GM23338 (cell line): Measurements from ENCODE around the gene C8G. TPM values are rescaled to one million over a fixed set of nuclear protein-coding genes. Genes with fewer than 3 reads are reported as not detected.
A peak's percentile ranks its signal among the peaks of the same experiment; 100 is the strongest.

Experiments
- ATAC-seq: fragments of 200-7000 bp; cut with Tn5 transposase; 3 replicates; pipeline ENCODE4 v1.9.1; 2020
- DNase-seq: peaks from one replicate; pipeline ENCODE4 v3.0.0-alpha.2; 2015; ENCODE audit warnings: low spot score
- H2AFZ ChIP-seq: fragments of 200-600 bp; sonication (generic); 2 replicates; pipeline ENCODE4 v1.8.0; 2016; ENCODE audit warnings: antibody characterized with exemption, mild to moderate bottlenecking, moderate library complexity
- H3F3A ChIP-seq: fragments of 200-600 bp; sonication (generic); replicated peaks from 2 replicates; pipeline ENCODE4 v1.8.0; 2017; ENCODE audit warnings: antibody characterized with exemption, mixed run types, low read depth
- H3K27ac ChIP-seq: fragments of 200-600 bp; sonication (generic); 2 replicates; pipeline ENCODE4 v1.6.1; 2016; ENCODE audit warnings: low read depth
- H3K27me3 ChIP-seq: fragments of 200-600 bp; sonication (generic); 2 replicates; pipeline ENCODE4 v1.8.0; 2016; ENCODE audit warnings: mild to moderate bottlenecking, mixed run types, moderate library complexity; ENCODE audit not compliant: insufficient read depth
- H3K36me3 ChIP-seq: fragments of 200-600 bp; sonication (generic); 2 replicates; pipeline ENCODE4 v1.8.0; 2016; ENCODE audit warnings: mild to moderate bottlenecking; ENCODE audit not compliant: insufficient read depth
- H3K4me1 ChIP-seq: fragments of 200-600 bp; sonication (generic); 2 replicates; pipeline ENCODE4 v1.8.0; 2016; ENCODE audit warnings: mild to moderate bottlenecking, moderate library complexity; ENCODE audit not compliant: insufficient read depth
- H3K4me2 ChIP-seq: fragments of 200-600 bp; sonication (generic); 2 replicates; pipeline ENCODE4 v1.7.1; 2017; ENCODE audit warnings: mixed run types
- H3K4me3 ChIP-seq: fragments of 200-600 bp; sonication (generic); 2 replicates; pipeline ENCODE4 v1.6.1; 2016; ENCODE audit warnings: mixed run types
- H3K79me2 ChIP-seq: fragments of 200-600 bp; sonication (generic); replicated peaks from 2 replicates; pipeline ENCODE4 v1.8.0; 2017; ENCODE audit warnings: mild to moderate bottlenecking; ENCODE audit not compliant: insufficient read depth
- H3K9me2 ChIP-seq: fragments of 200-600 bp; sonication (generic); 2 replicates; pipeline ENCODE4 v1.8.0; 2017; ENCODE audit not compliant: insufficient read depth
- H4K20me1 ChIP-seq: fragments of 200-600 bp; sonication (generic); replicated peaks from 2 replicates; pipeline ENCODE4 v1.8.0; 2017; ENCODE audit warnings: mild to moderate bottlenecking; ENCODE audit not compliant: insufficient read depth
- H3K27ac Mint-ChIP-seq: 2 replicates; pipeline ENCODE4 v1.8.0; 2020; ENCODE audit warnings: inconsistent platforms, mild to moderate bottlenecking, moderate library complexity, mixed read lengths
- H3K27me3 Mint-ChIP-seq: 3 replicates; pipeline ENCODE4 v1.8.0; 2022; ENCODE audit warnings: low read depth, mild to moderate bottlenecking, moderate library complexity, mixed read lengths, inconsistent platforms; ENCODE audit not compliant: insufficient read depth, poor library complexity
- H3K36me3 Mint-ChIP-seq: 3 replicates; pipeline ENCODE4 v1.8.0; 2021; ENCODE audit warnings: low read depth, mild to moderate bottlenecking, inconsistent platforms, moderate library complexity, mixed read lengths
- H3K4me1 Mint-ChIP-seq: 3 replicates; pipeline ENCODE4 v1.8.0; 2020; ENCODE audit warnings: mild to moderate bottlenecking, inconsistent platforms, mixed read lengths
- H3K4me3 Mint-ChIP-seq: 3 replicates; pipeline ENCODE4 v1.8.0; 2021; ENCODE audit warnings: moderate library complexity, mild to moderate bottlenecking, inconsistent platforms, mixed read lengths
- H3K9me3 Mint-ChIP-seq: 3 replicates; pipeline ENCODE4 v1.8.0; 2020; ENCODE audit warnings: moderate library complexity, mild to moderate bottlenecking, inconsistent platforms, mixed read lengths
- EZH2phosphoT487 ChIP-seq: fragments of 200-600 bp; sonication (generic); IDR thresholded peaks from one replicate; pipeline ENCODE4 v1.8.1; 2018; ENCODE audit warnings: antibody characterized with exemption; ENCODE audit not compliant: unreplicated experiment
- JUNB ChIP-seq: IDR thresholded peaks from one replicate; pipeline ENCODE4 v1.6.1; 2016; ENCODE audit warnings: antibody characterized with exemption; ENCODE audit not compliant: unreplicated experiment
- NANOG ChIP-seq: IDR thresholded peaks from 2 replicates; pipeline ENCODE4 v1.6.1; 2016; ENCODE audit warnings: antibody characterized with exemption, borderline replicate concordance
- POLR2AphosphoS5 ChIP-seq: IDR thresholded peaks from 2 replicates; pipeline ENCODE4 v1.6.1; 2016; ENCODE audit warnings: antibody characterized with exemption, low read depth
- STAT1 ChIP-seq: IDR thresholded peaks from one replicate; pipeline ENCODE4 v1.6.1; 2016; ENCODE audit warnings: antibody characterized with exemption; ENCODE audit not compliant: unreplicated experiment
- ZNF331 ChIP-seq: fragments of 250-450 bp; sonication (Bioruptor Pico); IDR thresholded peaks from 2 replicates; pipeline ENCODE4 v1.5.0; 2020; ENCODE audit warnings: low read depth, mild to moderate bottlenecking, moderate library complexity
- polyA plus RNA-seq: library from polyadenylated mRNA; unstranded; fragments of >200 nt; fragmentation: Nextera tagmentation; extraction: Ambion mirVana; gene quantifications from 2 replicates; pipeline ENCODE4 v1.2.1, GENCODE V29; 2016
- total RNA-seq: library from RNA; depleted of rRNA; stranded (reverse); fragments of >200 nt; shearing (Covaris generic); gene quantifications from 2 replicates; pipeline ENCODE4 v1.2.3, GENCODE V29; 2014
- TF ChIP-seq, protein P1 (sequence below): IDR thresholded peaks from one replicate; pipeline ENCODE4 v1.6.1; 2018; ENCODE audit warnings: antibody characterized with exemption; ENCODE audit not compliant: unreplicated experiment
- TF ChIP-seq, protein P2 (sequence below): fragments of 250-450 bp; sonication (Bioruptor Pico); IDR thresholded peaks from 2 replicates; pipeline ENCODE4 v1.5.0; 2020; ENCODE audit warnings: mild to moderate bottlenecking, moderate library complexity

The C8G gene
- total and polyA plus RNA-seq, 2 experiments from 2014 or later = not detected

DNA sequence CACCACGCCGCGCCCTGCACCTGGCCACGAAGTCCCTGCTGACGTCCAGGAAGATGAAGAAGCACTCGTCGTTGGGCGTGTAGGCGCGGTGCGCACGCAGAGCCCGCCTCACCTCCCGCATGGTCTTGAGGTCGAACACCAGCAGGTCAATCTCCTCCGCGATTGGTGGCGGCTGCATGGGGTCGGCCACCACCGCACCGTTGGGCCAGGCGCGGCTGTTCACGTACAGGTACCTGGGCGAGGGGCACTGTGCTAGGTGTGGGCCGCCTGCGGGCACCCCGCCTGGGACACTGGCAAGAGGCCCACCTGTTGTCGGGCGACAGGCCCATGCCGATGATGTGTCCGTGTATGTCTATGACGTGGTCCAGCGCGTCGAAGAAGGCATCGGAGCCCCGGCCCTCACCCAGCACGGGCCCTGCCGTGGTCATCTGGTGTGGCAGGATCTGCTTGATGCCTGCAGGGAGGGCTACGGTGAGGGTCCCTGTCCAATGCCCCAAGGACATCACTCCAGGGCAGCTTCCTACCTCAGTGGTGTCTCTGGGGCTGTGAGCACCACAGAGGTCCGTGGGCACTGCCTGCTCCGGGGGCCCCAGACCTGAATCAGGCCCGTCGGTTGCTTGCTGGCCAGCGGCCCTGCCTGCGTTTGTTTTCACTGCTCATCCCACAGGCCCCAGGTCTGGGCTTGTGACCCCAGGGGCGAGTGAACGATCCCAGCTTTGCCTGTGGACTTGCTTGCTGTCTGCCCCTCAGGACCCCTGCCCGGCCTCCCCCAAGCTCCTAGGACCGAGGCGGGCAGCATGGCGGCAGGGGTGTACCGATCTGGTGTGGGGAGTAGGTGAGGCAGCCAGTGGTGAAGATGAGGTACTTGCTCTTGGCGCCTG is 3.6 kb upstream of the C8G start:
- 0 out of 2 replicates have a peak, but pooled peaks cover 3% of the 10 kb centered on the region for H3F3A ChIP-seq
- no peaks in the 10 kb centered on the region for H3K27me3 ChIP-seq
- no peak overlapping the region for H3K4me2 ChIP-seq
- no peaks in the 10 kb centered on the region for H3K36me3 ChIP-seq
- no peak overlapping the region for H2AFZ ChIP-seq
- H4K20me1 ChIP-seq = peaks cover 9% of the 10 kb centered on the region
- H3K9me3 Mint-ChIP-seq = no peaks in the 10 kb centered on the region
- peaks cover 34% of the 10 kb centered on the region for H3K36me3 Mint-ChIP-seq
- H3K4me1 Mint-ChIP-seq = peaks cover 5% of the 10 kb centered on the region
- H3K27ac Mint-ChIP-seq = no peak overlapping the region
- no peaks in the 10 kb centered on the region for H3K9me2 ChIP-seq
- H3K27ac ChIP-seq = no peak overlapping the region
- DNase-seq = no peak
- H3K4me3 ChIP-seq = no peak overlapping the region
- no peak overlapping the region for H3K4me3 Mint-ChIP-seq
- peaks cover 12% of the 10 kb centered on the region for H3K27me3 Mint-ChIP-seq
- H3K79me2 ChIP-seq = 0 out of 2 replicates have a peak, but pooled peaks cover 5% of the 10 kb centered on the region
- H3K4me1 ChIP-seq = no peaks in the 10 kb centered on the region; the same call in 1 of the 2 replicates
- TF ChIP-seq POLR2AphosphoS5 = 0 out of 2 replicates have a peak, but pooled peaks have one; percentile 18
- TF ChIP-seq NANOG = no peak
- ATAC-seq = no peak

DNA sequence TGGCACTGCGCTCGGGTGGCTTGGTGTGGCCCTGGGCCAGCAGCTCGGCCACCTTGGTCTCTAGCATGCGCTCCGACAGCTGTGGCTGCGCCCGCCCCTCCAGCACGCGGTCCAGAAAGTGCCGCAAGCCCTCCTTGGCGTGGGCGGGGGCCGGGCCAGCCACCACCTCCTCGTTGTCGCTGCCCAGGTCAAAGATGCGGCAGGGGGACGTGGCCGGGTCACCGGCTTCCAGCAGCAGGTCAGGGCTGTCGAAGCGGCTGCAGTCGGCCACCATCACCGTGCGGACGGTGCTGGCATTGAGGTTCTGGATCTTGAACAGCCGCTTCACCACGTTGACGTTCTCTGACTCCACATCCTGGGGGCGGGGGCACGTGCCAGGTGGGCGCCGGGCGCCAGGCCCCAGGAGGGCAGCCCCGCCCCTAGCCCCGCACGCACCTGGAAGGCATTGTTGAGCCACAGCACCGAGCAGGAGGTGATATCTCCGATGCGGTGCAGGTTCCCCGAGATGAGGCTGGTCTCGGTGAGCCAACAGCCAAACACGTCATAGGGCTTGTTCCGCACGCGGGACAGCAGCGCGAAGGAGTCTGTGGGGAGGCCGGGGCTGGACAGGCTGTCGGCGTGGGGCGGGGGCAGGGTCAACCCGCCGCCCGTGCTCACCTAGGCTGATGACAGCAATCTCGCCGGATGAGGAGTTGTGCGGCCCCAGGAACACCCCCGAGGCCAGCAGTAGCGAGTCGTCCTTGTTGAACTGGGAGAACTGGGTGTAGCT is 2.7 kb upstream of the C8G start:
- no peak overlapping the region for H3K27ac Mint-ChIP-seq
- TF ChIP-seq, protein P1, sequence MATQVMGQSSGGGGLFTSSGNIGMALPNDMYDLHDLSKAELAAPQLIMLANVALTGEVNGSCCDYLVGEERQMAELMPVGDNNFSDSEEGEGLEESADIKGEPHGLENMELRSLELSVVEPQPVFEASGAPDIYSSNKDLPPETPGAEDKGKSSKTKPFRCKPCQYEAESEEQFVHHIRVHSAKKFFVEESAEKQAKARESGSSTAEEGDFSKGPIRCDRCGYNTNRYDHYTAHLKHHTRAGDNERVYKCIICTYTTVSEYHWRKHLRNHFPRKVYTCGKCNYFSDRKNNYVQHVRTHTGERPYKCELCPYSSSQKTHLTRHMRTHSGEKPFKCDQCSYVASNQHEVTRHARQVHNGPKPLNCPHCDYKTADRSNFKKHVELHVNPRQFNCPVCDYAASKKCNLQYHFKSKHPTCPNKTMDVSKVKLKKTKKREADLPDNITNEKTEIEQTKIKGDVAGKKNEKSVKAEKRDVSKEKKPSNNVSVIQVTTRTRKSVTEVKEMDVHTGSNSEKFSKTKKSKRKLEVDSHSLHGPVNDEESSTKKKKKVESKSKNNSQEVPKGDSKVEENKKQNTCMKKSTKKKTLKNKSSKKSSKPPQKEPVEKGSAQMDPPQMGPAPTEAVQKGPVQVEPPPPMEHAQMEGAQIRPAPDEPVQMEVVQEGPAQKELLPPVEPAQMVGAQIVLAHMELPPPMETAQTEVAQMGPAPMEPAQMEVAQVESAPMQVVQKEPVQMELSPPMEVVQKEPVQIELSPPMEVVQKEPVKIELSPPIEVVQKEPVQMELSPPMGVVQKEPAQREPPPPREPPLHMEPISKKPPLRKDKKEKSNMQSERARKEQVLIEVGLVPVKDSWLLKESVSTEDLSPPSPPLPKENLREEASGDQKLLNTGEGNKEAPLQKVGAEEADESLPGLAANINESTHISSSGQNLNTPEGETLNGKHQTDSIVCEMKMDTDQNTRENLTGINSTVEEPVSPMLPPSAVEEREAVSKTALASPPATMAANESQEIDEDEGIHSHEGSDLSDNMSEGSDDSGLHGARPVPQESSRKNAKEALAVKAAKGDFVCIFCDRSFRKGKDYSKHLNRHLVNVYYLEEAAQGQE = no peak
- no peak for TF ChIP-seq NANOG
- no peak for TF ChIP-seq JUNB
- TF ChIP-seq ZNF331 (CRISPR knock-in tag) = no peak
- TF ChIP-seq POLR2AphosphoS5 = no peak
- TF ChIP-seq, protein P2, sequence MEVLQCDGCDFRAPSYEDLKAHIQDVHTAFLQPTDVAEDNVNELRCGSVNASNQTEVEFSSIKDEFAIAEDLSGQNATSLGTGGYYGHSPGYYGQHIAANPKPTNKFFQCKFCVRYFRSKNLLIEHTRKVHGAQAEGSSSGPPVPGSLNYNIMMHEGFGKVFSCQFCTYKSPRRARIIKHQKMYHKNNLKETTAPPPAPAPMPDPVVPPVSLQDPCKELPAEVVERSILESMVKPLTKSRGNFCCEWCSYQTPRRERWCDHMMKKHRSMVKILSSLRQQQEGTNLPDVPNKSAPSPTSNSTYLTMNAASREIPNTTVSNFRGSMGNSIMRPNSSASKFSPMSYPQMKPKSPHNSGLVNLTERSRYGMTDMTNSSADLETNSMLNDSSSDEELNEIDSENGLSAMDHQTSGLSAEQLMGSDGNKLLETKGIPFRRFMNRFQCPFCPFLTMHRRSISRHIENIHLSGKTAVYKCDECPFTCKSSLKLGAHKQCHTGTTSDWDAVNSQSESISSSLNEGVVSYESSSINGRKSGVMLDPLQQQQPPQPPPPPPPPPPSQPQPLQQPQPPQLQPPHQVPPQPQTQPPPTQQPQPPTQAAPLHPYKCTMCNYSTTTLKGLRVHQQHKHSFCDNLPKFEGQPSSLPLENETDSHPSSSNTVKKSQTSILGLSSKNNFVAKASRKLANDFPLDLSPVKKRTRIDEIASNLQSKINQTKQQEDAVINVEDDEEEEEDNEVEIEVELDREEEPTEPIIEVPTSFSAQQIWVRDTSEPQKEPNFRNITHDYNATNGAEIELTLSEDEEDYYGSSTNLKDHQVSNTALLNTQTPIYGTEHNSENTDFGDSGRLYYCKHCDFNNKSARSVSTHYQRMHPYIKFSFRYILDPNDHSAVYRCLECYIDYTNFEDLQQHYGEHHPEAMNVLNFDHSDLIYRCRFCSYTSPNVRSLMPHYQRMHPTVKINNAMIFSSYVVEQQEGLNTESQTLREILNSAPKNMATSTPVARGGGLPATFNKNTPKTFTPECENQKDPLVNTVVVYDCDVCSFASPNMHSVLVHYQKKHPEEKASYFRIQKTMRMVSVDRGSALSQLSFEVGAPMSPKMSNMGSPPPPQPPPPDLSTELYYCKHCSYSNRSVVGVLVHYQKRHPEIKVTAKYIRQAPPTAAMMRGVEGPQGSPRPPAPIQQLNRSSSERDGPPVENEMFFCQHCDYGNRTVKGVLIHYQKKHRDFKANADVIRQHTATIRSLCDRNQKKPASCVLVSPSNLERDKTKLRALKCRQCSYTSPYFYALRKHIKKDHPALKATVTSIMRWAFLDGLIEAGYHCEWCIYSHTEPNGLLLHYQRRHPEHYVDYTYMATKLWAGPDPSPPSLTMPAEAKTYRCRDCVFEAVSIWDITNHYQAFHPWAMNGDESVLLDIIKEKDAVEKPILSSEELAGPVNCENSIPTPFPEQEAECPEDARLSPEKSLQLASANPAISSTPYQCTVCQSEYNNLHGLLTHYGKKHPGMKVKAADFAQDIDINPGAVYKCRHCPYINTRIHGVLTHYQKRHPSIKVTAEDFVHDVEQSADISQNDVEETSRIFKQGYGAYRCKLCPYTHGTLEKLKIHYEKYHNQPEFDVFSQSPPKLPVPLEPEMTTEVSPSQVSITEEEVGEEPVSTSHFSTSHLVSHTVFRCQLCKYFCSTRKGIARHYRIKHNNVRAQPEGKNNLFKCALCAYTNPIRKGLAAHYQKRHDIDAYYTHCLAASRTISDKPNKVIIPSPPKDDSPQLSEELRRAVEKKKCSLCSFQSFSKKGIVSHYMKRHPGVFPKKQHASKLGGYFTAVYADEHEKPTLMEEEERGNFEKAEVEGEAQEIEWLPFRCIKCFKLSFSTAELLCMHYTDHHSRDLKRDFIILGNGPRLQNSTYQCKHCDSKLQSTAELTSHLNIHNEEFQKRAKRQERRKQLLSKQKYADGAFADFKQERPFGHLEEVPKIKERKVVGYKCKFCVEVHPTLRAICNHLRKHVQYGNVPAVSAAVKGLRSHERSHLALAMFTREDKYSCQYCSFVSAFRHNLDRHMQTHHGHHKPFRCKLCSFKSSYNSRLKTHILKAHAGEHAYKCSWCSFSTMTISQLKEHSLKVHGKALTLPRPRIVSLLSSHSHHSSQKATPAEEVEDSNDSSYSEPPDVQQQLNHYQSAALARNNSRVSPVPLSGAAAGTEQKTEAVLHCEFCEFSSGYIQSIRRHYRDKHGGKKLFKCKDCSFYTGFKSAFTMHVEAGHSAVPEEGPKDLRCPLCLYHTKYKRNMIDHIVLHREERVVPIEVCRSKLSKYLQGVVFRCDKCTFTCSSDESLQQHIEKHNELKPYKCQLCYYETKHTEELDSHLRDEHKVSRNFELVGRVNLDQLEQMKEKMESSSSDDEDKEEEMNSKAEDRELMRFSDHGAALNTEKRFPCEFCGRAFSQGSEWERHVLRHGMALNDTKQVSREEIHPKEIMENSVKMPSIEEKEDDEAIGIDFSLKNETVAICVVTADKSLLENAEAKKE (CRISPR knock-in tag) = no peak
- TF ChIP-seq STAT1 = no peak
- TF ChIP-seq EZH2phosphoT487 = no peak

More for the DNA sequence above, 2.7 kb upstream of the C8G start:
- peaks cover 12% of the 10 kb centered on the region for H3K27me3 Mint-ChIP-seq
- no peak overlapping the region for H2AFZ ChIP-seq
- DNase-seq (no peak), ATAC-seq (no peak)
- H3K36me3 ChIP-seq = no peaks in the 10 kb centered on the region
- H3K4me1 Mint-ChIP-seq = peaks cover 7% of the 10 kb centered on the region
- no peak overlapping the region for H3K4me2 ChIP-seq
- H3K4me3 ChIP-seq = no peak overlapping the region
- no peaks in the 10 kb centered on the region for H3K9me3 Mint-ChIP-seq
- no peaks in the 10 kb centered on the region; the same call in 1 of the 2 replicates for H3K4me1 ChIP-seq
- no peak overlapping the region for H3K27ac ChIP-seq
- peaks cover 29% of the 10 kb centered on the region for H3K36me3 Mint-ChIP-seq
- 0 out of 2 replicates have a peak, but pooled peaks cover 3% of the 10 kb centered on the region for H3F3A ChIP-seq
- no peaks in the 10 kb centered on the region for H3K27me3 ChIP-seq
- H3K9me2 ChIP-seq = no peaks in the 10 kb centered on the region
- no peak overlapping the region; the same call in 2 of the 3 replicates for H3K4me3 Mint-ChIP-seq
- H4K20me1 ChIP-seq = peaks cover 3% of the 10 kb centered on the region
- 0 out of 2 replicates have a peak, but pooled peaks cover 5% of the 10 kb centered on the region for H3K79me2 ChIP-seq
